Posterior vena cava (tissue), 2 donors: ENCODE measurements around the gene HOXC11. TPM values are rescaled to one million over a fixed set of nuclear protein-coding genes. Genes with fewer than 3 reads are reported as not detected.

Experiments
- DNase-seq: peaks from one replicate; pipeline ENCODE4 v3.0.0-alpha.2; 2020; ENCODE audit warnings: low spot score
- intact Hi-C, 2 donors: fragments of 100-400 bp; cut with DNase I; formaldehyde crosslinking; loops; one replicate each; pipeline versions ENCODE4 v1.14.1 to v1.14.2; 2022 to 2023
- total RNA-seq, 2 donors: library from RNA; stranded (reverse); fragmentation: NEBNext Ultra II Directional; extraction: Animal tissue kit (Norgen Biotek cat#: 25700); gene quantifications; one replicate each; pipeline ENCODE4 v1.2.1, GENCODE V29; 2021
- donor health status: DM: yes; HTN: yes; CAD: no.
- donor health status: DM: yes; HTN: yes; CAD: no.

Gene HOXC11
- total RNA-seq, 2 donors from 2014 or later, result 1.3 to 4.2 TPM

GRCh38 chr12:53989227-53990113 lies 16.5 kb downstream of the HOXC11 start:
- intact Hi-C loops, result loop anchor here in 1 of 2 donors (5.0 to 10.0 kb wide), 2 partner anchors 38 to 385 kb away; partner anchors contain the start of gene HOXC6
- DNase-seq, result no peak

- intact Hi-C loops, result loop anchor here in 1 of 2 donors (5.0 kb wide), 1 partner anchor 37 kb away; the partner anchor contains the start of gene HOXC6
- no peak for DNase-seq
Measured at GRCh38 chr12:53990311-53991076, 17.6 kb downstream of the HOXC11 start.

- peak; percentile 91 for DNase-seq
- intact Hi-C loops, result loop anchor here in 1 of 2 donors (5.0 kb wide), 1 partner anchor 36 kb away; the partner anchor contains the start of gene HOXC6
Measured at GRCh38 chr12:53991077-53991460, 18.1 kb downstream of the HOXC11 start.

- no peak for DNase-seq
- intact Hi-C loops, result loop anchor here in 1 of 2 donors (5.0 kb wide), 1 partner anchor 35 kb away; the partner anchor contains the start of gene HOXC6
Measured at GRCh38 chr12:53992377-53992889, 19.5 kb downstream of the HOXC11 start.

- DNase-seq, result no peak
- intact Hi-C loops, result loop anchor here in 1 of 2 donors (5.0 kb wide), 1 partner anchor 34 kb away; the partner anchor contains the start of gene HOXC6
Measured at GRCh38 chr12:53993162-53994008, 20.5 kb downstream of the HOXC11 start.

- no peak for DNase-seq
Measured at GRCh38 chr12:53994009-53994263, 21.0 kb downstream of the HOXC11 start.

GRCh38 chr12:53994264-53995001 lies 21.5 kb downstream of the HOXC11 start:
- no peak for DNase-seq
- intact Hi-C loops, result loop anchor here in 1 of 2 donors (5.0 kb wide), 1 partner anchor 33 kb away; the partner anchor contains the start of gene HOXC6

More at GRCh38 chr12:53994009-53994263, 21.0 kb downstream of the HOXC11 start:
- intact Hi-C loops, result loop anchor here in 1 of 2 donors (5.0 kb wide), 1 partner anchor 33 kb away; the partner anchor contains the start of gene HOXC6

- intact Hi-C loops, result no loop called here
- DNase-seq, result no peak
Measured at GRCh38 chr12:53995002-53995377, 22.1 kb downstream of the HOXC11 start.

- intact Hi-C loops, result no loop called here
- peak; percentile 93 for DNase-seq
Measured at GRCh38 chr12:53995378-53996239, 22.7 kb downstream of the HOXC11 start.

- no peak for DNase-seq
- intact Hi-C loops, result no loop called here
Measured at GRCh38 chr12:53996240-53997203, 23.6 kb downstream of the HOXC11 start.

GRCh38 chr12:53997204-53998109 lies 24.5 kb downstream of the HOXC11 start:
- no peak for DNase-seq
- intact Hi-C loops, result no loop called here

- intact Hi-C loops, result no loop called here
Measured at GRCh38 chr12:53998110-53998899, 25.4 kb downstream of the HOXC11 start.

GRCh38 chr12:53998900-53999236 lies 25.9 kb downstream of the HOXC11 start:
- no peak for DNase-seq
- intact Hi-C loops, result no loop called here

More at GRCh38 chr12:53998110-53998899, 25.4 kb downstream of the HOXC11 start:
- no peak for DNase-seq

GRCh38 chr12:53999559-54000115 lies 26.7 kb downstream of the HOXC11 start:
- intact Hi-C loops, result loop anchor here in 1 of 2 donors (10.0 kb wide), 1 partner anchor 355 kb away; no protein-coding TSS in a partner anchor
- DNase-seq, result peak; percentile 91
